GM12892 (cell line): ENCODE measurements around the gene KRTAP4-3.
"Not testable (repeated sequence)": the region's sequence is repeated elsewhere in the genome, so short reads cannot be mapped to it uniquely, and the experiment has no call there.

Experiments
- DNase-seq: peaks from one replicate; pipeline ENCODE4 v3.0.0; 2011; ENCODE audit not compliant: insufficient read length
- FAIRE-seq: peaks from 2 replicates; lab custom pipeline; 2011; peaks lifted over from hg19 to GRCh38; lab: Jason Lieb, UNC
- POLR2A ChIP-seq: IDR thresholded peaks from 2 replicates; pipeline ENCODE4 v1.6.1; 2011; ENCODE audit warnings: low read depth, low read length, control low read depth
- POLR2AphosphoS5 ChIP-seq: IDR thresholded peaks from 2 replicates; pipeline ENCODE4 v1.6.1; 2011; ENCODE audit warnings: low read depth, low read length, control low read depth
- TAF1 ChIP-seq: IDR thresholded peaks from 2 replicates; pipeline ENCODE4 v1.6.1; 2011; ENCODE audit warnings: low read depth, mild to moderate bottlenecking, control low read depth, low read length, borderline replicate concordance

Gene KRTAP4-3

DNA sequence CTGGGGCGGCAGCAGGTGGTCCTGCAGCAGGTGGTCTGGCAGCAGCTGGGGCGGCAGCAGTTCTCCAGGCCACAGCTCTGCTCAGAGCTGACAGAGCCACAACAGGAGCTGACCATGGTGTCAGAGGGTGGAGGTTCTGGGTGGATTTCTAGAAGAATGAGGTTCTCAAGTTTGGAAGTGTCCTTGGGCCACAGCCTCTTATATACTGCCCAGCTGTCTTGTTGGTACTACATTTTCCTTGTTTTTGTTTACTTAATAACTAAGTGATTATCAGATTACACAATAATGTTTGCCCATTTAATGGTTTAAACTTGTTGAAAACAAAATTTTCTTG is 18.4 kb downstream of the KRTAP4-3 start, which contains the start of gene KRTAP4-5:
TSS of gene KRTAP4-5 (minus strand) at position 174 of the 334 bp plus-strand sequence. CDS start at position 116, 58 bp downstream.
- no peak for TF ChIP-seq POLR2AphosphoS5
- TF ChIP-seq POLR2A = no peak
- TF ChIP-seq TAF1 = no peak
- DNase-seq (no peak), FAIRE-seq (no peak)

DNA sequence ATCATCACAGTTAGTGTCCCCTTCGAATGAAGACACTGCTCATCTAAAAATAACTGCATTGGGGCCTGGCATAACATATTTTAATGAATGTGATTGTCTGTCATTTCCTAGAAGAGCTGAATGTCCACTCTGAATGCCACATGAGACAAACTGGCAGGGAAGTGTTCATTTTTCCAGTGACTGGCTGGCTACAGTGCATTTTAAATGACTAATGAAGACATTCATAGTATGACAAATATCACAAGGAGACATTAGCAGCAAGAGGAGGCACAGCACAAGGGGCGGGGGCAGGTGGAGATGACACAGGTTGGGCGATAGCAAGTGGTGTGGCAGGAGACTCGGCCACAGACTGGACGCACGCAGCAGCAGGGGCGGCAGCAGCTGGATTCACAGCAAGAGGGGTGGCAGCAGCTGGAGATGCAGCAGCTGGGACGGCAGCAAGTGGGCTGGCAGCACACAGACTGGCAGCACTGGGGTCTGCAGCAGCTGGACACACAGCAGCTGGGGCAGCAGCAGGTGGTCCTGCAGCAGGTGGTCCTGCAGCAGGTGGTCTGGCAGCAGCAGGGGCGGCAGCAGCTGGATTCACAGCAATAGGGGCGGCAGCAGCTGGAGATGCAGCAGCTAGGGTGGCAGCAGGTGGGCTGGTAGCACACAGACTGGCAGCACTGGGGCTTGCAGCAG is 18.9 kb downstream of the KRTAP4-3 start:
- not testable (repeated sequence) for DNase-seq
- peak; percentile 65 for FAIRE-seq

DNA sequence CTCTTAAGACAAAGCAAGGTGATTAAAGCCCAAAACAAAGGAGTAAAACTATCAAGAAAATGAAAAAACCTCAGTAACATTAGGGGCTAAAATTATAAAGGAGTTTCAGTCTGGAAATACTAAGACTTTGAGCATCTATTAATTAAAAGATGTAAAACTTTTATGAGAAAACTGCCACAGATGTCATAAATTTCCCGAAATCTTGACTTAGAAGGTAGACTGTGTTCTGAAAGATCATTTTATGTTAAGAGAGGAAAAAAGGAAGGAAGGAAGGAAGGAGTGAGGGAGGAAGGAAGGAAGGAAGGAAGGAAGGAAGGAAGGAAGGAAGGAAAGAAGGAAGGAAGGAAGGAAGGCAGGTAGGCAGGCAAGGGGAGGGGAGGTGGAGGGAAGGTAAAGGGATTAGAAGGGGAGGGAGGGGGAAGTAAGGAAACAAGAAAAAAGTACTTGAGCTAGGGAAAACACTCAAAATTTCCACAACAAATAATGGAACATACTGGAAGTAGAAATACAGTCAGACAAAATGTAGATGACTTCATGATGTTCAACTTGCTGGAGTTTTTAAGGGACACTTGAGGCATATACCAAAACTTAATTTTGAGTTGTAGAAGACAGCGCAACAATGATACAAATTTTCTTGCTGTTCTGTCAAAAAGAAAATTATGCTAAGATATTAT is 20.4 kb downstream of the KRTAP4-3 start:
- TF ChIP-seq POLR2A (no peak), POLR2AphosphoS5 (no peak), TAF1 (no peak)
- DNase-seq (no peak), FAIRE-seq (no peak)

DNA sequence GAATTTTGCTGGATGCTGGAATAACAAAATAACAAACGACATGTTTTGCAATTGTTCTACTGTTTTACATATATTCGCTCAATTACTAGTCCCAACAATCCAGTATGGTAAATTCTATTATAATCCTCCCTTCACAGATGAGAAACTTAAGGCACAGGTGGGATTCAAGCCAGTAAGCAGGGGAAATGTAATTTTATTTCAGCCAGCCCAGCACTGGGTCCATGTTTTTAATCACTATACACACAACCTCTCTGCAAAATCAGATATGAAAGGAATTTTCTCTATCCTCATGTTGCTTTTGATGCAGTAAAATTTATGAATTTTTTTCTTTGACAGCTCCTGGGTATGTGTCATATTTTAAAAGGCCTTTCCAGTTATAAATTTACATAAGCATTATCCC is 22.8 kb downstream of the KRTAP4-3 start:
- DNase-seq (no peak), FAIRE-seq (no peak)
- TF ChIP-seq POLR2AphosphoS5 (no peak), TAF1 (no peak), POLR2A (no peak)

DNA sequence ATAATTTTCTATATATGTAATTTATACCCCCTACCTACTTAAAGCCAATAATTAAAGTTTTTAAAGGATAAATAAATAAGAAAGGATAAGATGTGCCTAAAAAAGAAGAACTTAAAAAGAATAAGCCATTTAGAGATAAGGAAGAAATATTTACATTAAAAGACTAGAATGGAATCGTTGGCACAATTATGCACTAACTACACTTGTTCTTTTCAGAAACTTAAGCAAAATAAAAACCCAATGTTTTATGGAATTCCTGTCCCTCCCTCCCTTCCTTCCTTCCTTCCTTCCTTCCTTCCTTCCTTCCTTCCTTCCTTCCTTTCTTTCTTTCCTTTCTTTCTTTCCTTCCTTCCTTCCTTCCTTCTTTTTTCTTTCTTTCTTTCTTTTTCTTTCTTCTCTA is 23.2 kb downstream of the KRTAP4-3 start:
- DNase-seq (no peak), FAIRE-seq (no peak)
- TF ChIP-seq POLR2AphosphoS5 (no peak), TAF1 (no peak), POLR2A (no peak)

DNA sequence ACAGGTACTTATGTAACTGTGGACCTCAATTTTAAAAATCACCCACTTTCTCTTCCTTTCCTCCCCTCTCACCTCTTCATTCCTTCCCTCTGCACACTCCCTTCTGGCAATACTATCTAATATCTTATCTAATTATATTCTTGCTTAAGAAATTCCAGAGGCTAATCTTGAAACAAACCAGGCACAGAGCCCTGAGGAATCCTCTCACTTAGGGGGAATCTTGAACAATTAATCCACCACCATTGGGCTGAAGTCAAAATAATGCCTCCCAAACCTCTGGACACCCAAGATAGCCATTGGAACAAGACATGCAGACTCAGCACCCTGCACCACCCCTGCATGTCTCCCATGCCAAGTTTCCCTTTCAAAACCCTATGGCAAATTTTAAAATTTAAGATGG is 26.7 kb downstream of the KRTAP4-3 start:
- DNase-seq (no peak), FAIRE-seq (no peak)
- TF ChIP-seq POLR2AphosphoS5 = no peak
- TF ChIP-seq POLR2A = no peak
- no peak for TF ChIP-seq TAF1

DNA sequence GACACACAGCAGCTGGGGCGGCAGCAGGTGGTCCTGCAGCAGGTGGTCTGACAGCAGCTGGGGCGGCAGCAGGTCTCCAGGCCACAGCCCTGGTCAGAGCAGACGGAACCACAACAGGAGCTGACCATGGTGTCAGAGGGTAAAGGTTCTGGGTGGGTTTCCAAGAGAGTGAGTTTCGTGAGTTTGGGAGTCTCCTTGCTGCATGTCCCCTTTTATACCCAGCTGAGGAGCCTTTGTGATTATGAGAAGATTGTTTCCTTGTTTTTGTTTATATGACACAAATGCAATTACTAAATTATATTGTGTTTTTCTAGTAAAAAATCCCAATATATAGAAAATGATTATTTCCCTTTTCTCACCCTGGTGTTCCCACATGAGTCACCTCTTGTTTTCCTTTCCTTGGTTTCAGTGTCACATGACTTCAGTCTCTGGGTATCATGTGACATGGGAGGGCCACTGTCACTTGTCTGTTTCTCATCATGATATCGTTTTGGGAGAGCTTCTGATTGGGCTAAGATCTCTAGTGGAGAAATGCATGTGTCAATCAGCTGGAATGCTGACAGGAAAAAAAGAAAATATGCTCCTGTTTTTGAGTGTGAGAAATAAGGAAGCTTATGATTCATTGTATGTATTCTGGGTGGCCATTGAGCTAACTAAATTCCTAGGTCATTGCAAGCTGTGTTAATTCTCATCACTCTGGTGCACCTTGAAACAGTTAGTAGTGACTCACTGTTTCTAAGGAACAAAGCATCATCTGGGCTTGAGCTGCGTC is 27.5 kb downstream of the KRTAP4-3 start, which contains the start of gene KRTAP4-6:
TSS of gene KRTAP4-6 (minus strand) at position 185 of the 772 bp plus-strand sequence. CDS start at position 128, 57 bp downstream.
- DNase-seq = no peak
- no peak for TF ChIP-seq TAF1
- no peak for TF ChIP-seq POLR2AphosphoS5
- no peak for TF ChIP-seq POLR2A
- FAIRE-seq = no peak

DNA sequence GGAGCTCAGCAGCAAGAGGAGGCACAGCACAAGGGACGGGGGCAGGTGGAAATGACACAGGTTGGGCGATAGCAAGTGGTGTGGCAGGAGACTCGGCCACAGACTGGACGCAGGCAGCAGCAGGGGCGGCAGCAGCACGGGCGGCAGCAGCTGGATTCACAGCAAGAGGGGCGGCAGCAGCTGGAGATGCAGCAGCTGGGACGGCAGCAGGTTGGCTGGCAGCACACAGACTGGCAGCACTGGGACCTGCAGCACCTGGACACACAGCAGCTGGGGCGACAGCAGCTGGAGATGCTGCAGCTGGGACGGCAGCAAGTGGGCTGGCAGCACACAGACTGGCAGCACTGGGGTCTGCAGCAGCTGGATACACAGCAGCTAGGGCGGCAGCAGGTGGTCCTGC is 28.2 kb downstream of the KRTAP4-3 start:
- not testable (repeated sequence) for FAIRE-seq, DNase-seq

DNA sequence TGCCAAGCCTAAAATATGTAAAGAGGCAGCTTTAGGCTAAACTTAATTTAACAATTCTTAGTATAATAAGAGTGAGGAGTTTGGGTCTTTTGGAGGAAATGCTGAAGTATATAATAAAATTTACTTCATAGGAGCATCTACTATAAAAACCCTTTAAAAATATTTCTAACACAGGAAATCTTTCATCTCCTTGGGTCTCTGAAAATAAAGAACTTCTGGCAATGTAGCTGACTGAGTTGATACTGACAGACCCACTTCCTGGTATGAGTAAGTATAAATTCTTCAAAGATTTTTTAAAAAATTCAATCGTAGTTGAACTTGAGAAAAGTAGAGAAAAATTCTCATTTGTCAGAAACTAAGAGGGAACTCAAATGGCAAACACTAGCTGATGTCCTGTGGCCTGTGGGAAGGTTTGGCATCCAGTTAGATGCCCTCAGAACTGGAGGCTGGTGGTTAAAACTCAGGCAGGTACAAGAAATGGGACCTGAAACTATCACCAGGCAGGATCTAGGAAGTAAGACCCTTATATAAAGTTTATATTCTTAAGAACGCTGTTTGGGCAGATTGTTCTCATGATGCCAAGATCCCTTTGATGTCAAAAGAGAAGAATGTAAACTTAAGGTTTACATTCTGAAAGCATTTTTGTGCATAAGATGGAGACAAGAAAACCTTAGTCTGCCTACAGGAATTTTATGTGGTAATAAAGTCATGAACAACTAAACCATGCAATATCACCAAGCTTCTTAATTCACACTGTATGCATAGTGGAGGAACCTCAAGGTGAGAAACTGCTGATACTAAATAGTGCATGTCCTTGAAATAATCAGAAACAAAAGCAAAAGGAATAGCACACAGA is 33.9 kb downstream of the KRTAP4-3 start:
- TF ChIP-seq POLR2AphosphoS5 (no peak), TAF1 (no peak), POLR2A (no peak)
- DNase-seq (no peak), FAIRE-seq (no peak)

DNA sequence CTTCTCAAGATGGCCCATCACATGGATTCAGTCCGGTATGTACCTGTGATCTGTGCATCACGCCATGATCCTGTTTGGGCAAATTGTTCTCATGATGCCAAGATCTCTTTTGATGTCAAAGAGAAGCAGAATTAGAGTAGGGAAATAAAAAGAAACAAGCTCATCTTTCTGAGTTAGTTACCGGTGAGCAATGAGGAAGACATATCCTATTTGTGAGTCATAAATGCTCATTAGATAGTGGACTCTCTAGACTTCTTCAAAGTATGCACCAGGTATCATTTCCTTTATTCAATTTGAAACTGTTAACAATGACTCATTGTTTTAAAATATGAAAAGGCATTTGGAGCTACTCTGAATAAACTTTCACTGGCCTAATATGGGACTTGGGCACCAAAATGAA is 36.0 kb downstream of the KRTAP4-3 start:
- FAIRE-seq (no peak), DNase-seq (no peak)
- TF ChIP-seq POLR2A (no peak), POLR2AphosphoS5 (no peak), TAF1 (no peak)

DNA sequence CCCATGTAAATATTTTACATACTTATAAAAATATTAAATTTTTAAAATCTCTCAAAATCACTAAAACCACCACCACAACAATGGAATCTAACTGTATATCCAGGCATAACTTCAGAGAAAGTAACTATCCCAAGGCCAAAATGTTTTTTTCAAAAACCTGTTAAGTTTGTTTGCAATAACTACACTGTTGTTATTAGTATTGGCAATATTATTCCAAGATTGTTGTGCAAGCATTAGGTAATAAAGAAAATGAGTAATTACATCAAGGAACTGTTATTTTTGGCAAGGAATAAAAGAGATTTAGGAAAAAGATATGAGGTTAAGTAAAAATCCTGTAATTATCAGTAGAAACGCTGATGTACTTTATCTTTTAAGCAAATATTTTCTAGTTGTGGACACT is 40.6 kb downstream of the KRTAP4-3 start:
- no peak for FAIRE-seq
- DNase-seq = no peak
- TF ChIP-seq POLR2A (no peak), POLR2AphosphoS5 (no peak), TAF1 (no peak)
